Natural killer cell (primary cell): Measurements from ENCODE around the gene KRTAP10-8. TPM values are rescaled to one million over a fixed set of nuclear protein-coding genes. Genes with fewer than 3 reads are reported as not detected.

Experiments
- ATAC-seq, 3 donors: fragments of 150-1000 bp in 2 of 3; fragments of 200-7000 bp in 1 of 3; cut with Tn5 transposase; 1 replicate in 1 of 3; 2 replicates in 2 of 3; pipeline ENCODE4 v1.10.0; 2021; ENCODE audit warnings: mild to moderate bottlenecking in 2 of 3, moderate library complexity in 2 of 3
- DNase-seq, 2 donors: peaks; one replicate each; pipeline versions ENCODE4 v3.0.0 to v3.0.0-alpha.2; 2013 to 2021; ENCODE audit warnings: mixed read lengths in 1 of 2
- H3K27ac ChIP-seq: one replicate; pipeline ENCODE4 v1.5.1; 2013; ENCODE audit warnings: mild to moderate bottlenecking, low read length
- H3K27me3 ChIP-seq: one replicate; pipeline ENCODE4 v1.6.1; 2013; ENCODE audit warnings: low read length; ENCODE audit not compliant: control insufficient read depth, insufficient read depth
- H3K36me3 ChIP-seq: one replicate; pipeline ENCODE4 v1.6.1; 2013; ENCODE audit warnings: low read length; ENCODE audit not compliant: control insufficient read depth, insufficient read depth
- H3K4me1 ChIP-seq: one replicate; pipeline ENCODE4 v1.6.1; 2013; ENCODE audit warnings: low read length; ENCODE audit not compliant: control insufficient read depth, insufficient read depth
- H3K4me3 ChIP-seq: one replicate; pipeline ENCODE4 v1.5.1; 2013; ENCODE audit warnings: low read length
- H3K9me3 ChIP-seq: one replicate; pipeline ENCODE4 v1.6.1; 2013; ENCODE audit warnings: low read length; ENCODE audit not compliant: control insufficient read depth, insufficient read depth
- H3K27ac Mint-ChIP-seq, 2 donors: one replicate each; pipeline ENCODE4 v1.8.0; 2022; ENCODE audit warnings: mild to moderate bottlenecking in 2 of 2, mixed read lengths in 2 of 2, moderate library complexity in 1 of 2
- H3K27me3 Mint-ChIP-seq, 2 donors: one replicate each; pipeline ENCODE4 v1.8.0; 2022; ENCODE audit warnings: low read depth in 2 of 2, mixed read lengths in 2 of 2
- H3K36me3 Mint-ChIP-seq: one replicate; pipeline ENCODE4 v1.8.0; 2022; ENCODE audit warnings: mixed read lengths
- H3K4me1 Mint-ChIP-seq, 2 donors: one replicate each; pipeline ENCODE4 v1.8.0; 2022; ENCODE audit warnings: mixed read lengths in 2 of 2
- H3K4me3 Mint-ChIP-seq: one replicate; pipeline ENCODE4 v1.8.0; 2022; ENCODE audit warnings: mild to moderate bottlenecking, moderate library complexity, mixed read lengths
- H3K9me3 Mint-ChIP-seq, 2 donors: one replicate each; pipeline ENCODE4 v1.8.0; 2022; ENCODE audit warnings: mixed read lengths in 2 of 2
- WGBS: methylation state at CpG from one replicate; pipeline ENCODE4 v1.1.7; 2013; ENCODE audit warnings: missing lambda C conversion rate; ENCODE audit not compliant: insufficient coverage; 5-methylcytosine and 5-hydroxymethylcytosine counted together
- intact Hi-C: fragments of 100-400 bp; cut with micrococcal nuclease; formaldehyde crosslinking; loops from one replicate; pipeline ENCODE4 v1.14.2; 2022
- total RNA-seq, 4 donors: library from RNA; stranded (reverse); fragments of 120-200 nt in 1 of 4; gene quantifications; one replicate each; pipeline versions ENCODE4 v1.2.3 to v1.2.4, GENCODE V29; 2013 to 2022
- TF ChIP-seq, protein P1 (sequence below): fragments of 200-600 bp; IDR thresholded peaks from one replicate; pipeline ENCODE4 v1.8.0; 2022; ENCODE audit warnings: antibody characterized with exemption

The KRTAP10-8 gene
- total RNA-seq, 3 donors from 2014 or later (not counting 1 experiment from before 2014, with no cell fraction given): not detected

DNA sequence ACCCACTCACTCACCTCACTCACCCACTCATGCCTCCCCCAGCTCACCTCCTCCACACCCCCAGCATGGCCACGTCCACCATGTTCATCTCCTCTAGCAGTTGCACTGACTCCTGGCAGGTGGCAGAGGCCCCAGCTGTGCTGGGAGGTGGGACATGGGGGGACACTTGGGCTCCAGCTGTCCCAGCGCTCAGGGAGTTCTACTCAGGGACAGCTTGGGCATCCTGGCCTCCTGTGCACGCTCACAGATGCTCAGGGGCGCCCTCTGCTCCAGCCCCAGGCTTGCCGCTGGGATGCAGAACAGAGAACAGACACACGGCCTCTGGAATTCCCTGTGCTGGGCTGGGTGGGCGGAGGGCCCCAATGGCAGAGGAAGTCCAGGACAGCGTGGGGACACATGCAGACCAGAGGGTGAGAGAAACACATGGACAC is 5.2 kb downstream of the KRTAP10-8 start:
- intact Hi-C loops: no loop called here
- H3K27ac ChIP-seq: no peak overlapping the region
- Mint-ChIP-seq H3K9me3 (peaks cover 5 to 18% of the 10 kb centered on the region in 2 donors), H3K27ac (peak overlapping the region in 1 of 2 donors; percentile 95), H3K36me3 (peaks cover 22% of the 10 kb centered on the region), H3K27me3 (peaks cover 0 to 2% of the 10 kb centered on the region in 2 donors), H3K4me1 (peaks cover 29 to 47% of the 10 kb centered on the region in 2 donors), H3K4me3 (no peak overlapping the region)
- peaks cover 27% of the 10 kb centered on the region for H3K4me1 ChIP-seq
- no peak for ATAC-seq
- H3K36me3 ChIP-seq: no peaks in the 10 kb centered on the region
- TF ChIP-seq, protein P1, sequence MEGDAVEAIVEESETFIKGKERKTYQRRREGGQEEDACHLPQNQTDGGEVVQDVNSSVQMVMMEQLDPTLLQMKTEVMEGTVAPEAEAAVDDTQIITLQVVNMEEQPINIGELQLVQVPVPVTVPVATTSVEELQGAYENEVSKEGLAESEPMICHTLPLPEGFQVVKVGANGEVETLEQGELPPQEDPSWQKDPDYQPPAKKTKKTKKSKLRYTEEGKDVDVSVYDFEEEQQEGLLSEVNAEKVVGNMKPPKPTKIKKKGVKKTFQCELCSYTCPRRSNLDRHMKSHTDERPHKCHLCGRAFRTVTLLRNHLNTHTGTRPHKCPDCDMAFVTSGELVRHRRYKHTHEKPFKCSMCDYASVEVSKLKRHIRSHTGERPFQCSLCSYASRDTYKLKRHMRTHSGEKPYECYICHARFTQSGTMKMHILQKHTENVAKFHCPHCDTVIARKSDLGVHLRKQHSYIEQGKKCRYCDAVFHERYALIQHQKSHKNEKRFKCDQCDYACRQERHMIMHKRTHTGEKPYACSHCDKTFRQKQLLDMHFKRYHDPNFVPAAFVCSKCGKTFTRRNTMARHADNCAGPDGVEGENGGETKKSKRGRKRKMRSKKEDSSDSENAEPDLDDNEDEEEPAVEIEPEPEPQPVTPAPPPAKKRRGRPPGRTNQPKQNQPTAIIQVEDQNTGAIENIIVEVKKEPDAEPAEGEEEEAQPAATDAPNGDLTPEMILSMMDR: no peak
- WGBS: 85% methylated on average over 8 of the region's 8 CpGs
- peaks cover 4% of the 10 kb centered on the region for H3K9me3 ChIP-seq
- no peaks in the 10 kb centered on the region for H3K27me3 ChIP-seq
- no peak for DNase-seq
- H3K4me3 ChIP-seq: no peak overlapping the region

DNA sequence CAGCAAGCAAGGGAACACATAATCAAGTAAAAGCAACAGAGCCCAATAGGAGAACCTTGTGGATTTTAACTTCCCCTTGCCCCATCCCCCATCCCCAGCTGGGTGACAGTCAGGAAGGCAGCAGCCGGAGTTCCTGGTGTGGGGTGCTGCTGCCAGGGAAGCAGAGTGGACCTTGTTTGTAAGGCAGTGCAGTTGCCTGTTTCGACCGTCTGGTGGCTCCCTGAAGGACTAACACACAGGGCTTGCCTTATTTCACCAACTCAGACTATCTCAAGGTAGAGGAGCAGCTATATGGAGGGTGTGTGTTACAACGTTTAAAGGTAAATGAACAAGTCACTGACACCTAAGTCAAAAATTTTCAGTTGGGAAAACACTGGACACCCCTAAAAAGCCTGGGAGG is 6.6 kb downstream of the KRTAP10-8 start:
- Histone ChIP-seq H3K4me1 (peaks cover 22% of the 10 kb centered on the region), H3K9me3 (peaks cover 11% of the 10 kb centered on the region), H3K27ac (peak overlapping the region; percentile 79), H3K4me3 (no peak overlapping the region), H3K27me3 (no peaks in the 10 kb centered on the region), H3K36me3 (no peaks in the 10 kb centered on the region)
- DNase-seq (peak in 1 of 2 donors; percentile 50), ATAC-seq (peak; percentile 14 to 69 (median 53))
- Mint-ChIP-seq H3K36me3 (peaks cover 27% of the 10 kb centered on the region), H3K9me3 (peaks cover 8 to 25% of the 10 kb centered on the region in 2 donors), H3K4me3 (peak overlapping the region; percentile 67), H3K4me1 (peaks cover 29 to 36% of the 10 kb centered on the region in 2 donors), H3K27ac (peak overlapping the region; percentile 88 to 95), H3K27me3 (no peaks in the 10 kb centered on the region)
- TF ChIP-seq, protein P1: no peak
- WGBS: 45% methylated on average over 2 of the region's 4 CpGs
- intact Hi-C loops: loop anchor here (2.0 kb wide), 1 partner anchor 38 kb away; the partner anchor contains the start of gene KRTAP12-3

DNA sequence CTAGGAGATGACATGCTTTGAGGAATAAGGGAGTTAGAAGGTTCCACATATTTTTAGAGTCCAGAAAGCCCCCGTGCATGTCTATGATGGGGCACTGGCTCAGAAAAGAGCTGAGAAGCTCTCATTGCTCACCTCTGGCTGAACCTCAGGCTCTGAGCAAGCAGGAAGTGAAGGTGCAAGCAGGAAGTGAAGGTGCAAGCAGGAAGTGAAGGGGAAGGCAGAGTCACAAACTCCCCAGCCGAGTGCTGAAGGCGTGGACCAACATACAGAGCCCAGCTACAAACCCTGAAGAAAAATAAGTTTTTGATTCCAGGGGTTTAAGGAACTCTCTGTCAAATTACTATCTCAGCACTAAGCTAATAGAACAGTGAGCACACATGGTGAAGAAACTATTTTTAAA is 7.0 kb downstream of the KRTAP10-8 start:
- Histone ChIP-seq H3K9me3 (peaks cover 11% of the 10 kb centered on the region), H3K4me3 (no peak overlapping the region), H3K27me3 (no peaks in the 10 kb centered on the region), H3K27ac (peak overlapping the region; percentile 79), H3K4me1 (peaks cover 22% of the 10 kb centered on the region), H3K36me3 (no peaks in the 10 kb centered on the region)
- Mint-ChIP-seq H3K27ac (peak overlapping the region; percentile 88 to 95), H3K36me3 (peaks cover 31% of the 10 kb centered on the region), H3K27me3 (no peaks in the 10 kb centered on the region), H3K9me3 (peaks cover 9 to 29% of the 10 kb centered on the region in 2 donors), H3K4me3 (peak overlapping the region; percentile 67), H3K4me1 (peaks cover 29 to 37% of the 10 kb centered on the region in 2 donors)
- ATAC-seq: peak; percentile 82 to 95 (median 93)
- TF ChIP-seq, protein P1: no peak
- intact Hi-C loops: loop anchor here (2.0 kb wide), 1 partner anchor 38 kb away; the partner anchor contains the start of gene KRTAP12-3
- peak in 1 of 2 donors; percentile 85 for DNase-seq
- WGBS: 22% methylated on average over 3 of the region's 3 CpGs
